ENCODE measurements around the gene C17orf58.

C17orf58 gene

GRCh38 chr17:68016838-68017237, 20.6 kb upstream of the C17orf58 start:
- H3K4me3 ChIP-seq (ENCODE audit: low read depth, low read length) = no peak overlapping the region
- DNase-seq (ENCODE audit: low read depth) = no peak
- no peak for TF ChIP-seq CTCF (IDR thresholded peaks at IDR 0.05; ENCODE audit: low read depth, low read length, missing control alignments)
- in situ Hi-C loops (cut with HindIII; ENCODE audit: low sequenced_read_pairs) = no loop called here

GRCh38 chr17:68015081-68015723, 18.9 kb upstream of the C17orf58 start:
- DNase-seq (ENCODE audit: low read depth) = no peak
- in situ Hi-C loops (cut with HindIII; ENCODE audit: low sequenced_read_pairs) = no loop called here
- H3K4me3 ChIP-seq (ENCODE audit: low read depth, low read length) = no peak overlapping the region
- TF ChIP-seq CTCF (IDR thresholded peaks at IDR 0.05; ENCODE audit: low read depth, low read length, missing control alignments) = no peak

- H3K4me3 ChIP-seq (ENCODE audit: low read depth, low read length) = no peak overlapping the region
- no peak for TF ChIP-seq CTCF (IDR thresholded peaks at IDR 0.05; ENCODE audit: low read depth, low read length, missing control alignments)
- no peak for DNase-seq (ENCODE audit: low read depth)
- in situ Hi-C loops (cut with HindIII; ENCODE audit: low sequenced_read_pairs) = no loop called here
These were observed 17.1 kb upstream of the C17orf58 start for GRCh38 chr17:68013385-68013784.

- H3K4me3 ChIP-seq (ENCODE audit: low read depth, low read length) = no peak overlapping the region
- TF ChIP-seq CTCF (IDR thresholded peaks at IDR 0.05; ENCODE audit: low read depth, low read length, missing control alignments) = peak; percentile 61
- in situ Hi-C loops (cut with HindIII; ENCODE audit: low sequenced_read_pairs) = no loop called here
- DNase-seq (ENCODE audit: low read depth) = no peak
These were observed 15.0 kb upstream of the C17orf58 start for GRCh38 chr17:68011199-68011665.

GRCh38 chr17:68006797-68007196, 10.5 kb upstream of the C17orf58 start:
- no peak overlapping the region for H3K4me3 ChIP-seq (ENCODE audit: low read depth, low read length)
- in situ Hi-C loops (cut with HindIII; ENCODE audit: low sequenced_read_pairs) = no loop called here
- TF ChIP-seq CTCF (IDR thresholded peaks at IDR 0.05; ENCODE audit: low read depth, low read length, missing control alignments) = no peak
- DNase-seq (ENCODE audit: low read depth) = no peak

GRCh38 chr17:68004201-68004600, 7.9 kb upstream of the C17orf58 start:
- H3K4me3 ChIP-seq (ENCODE audit: low read depth, low read length) = no peak overlapping the region
- TF ChIP-seq CTCF (IDR thresholded peaks at IDR 0.05; ENCODE audit: low read depth, low read length, missing control alignments) = no peak
- no peak for DNase-seq (ENCODE audit: low read depth)
- in situ Hi-C loops (cut with HindIII; ENCODE audit: low sequenced_read_pairs) = no loop called here
